ENCODE results near the gene SH3BGR.

The SH3BGR gene

GRCh38 chr21:39546522-39546921 lies 94.8 kb downstream of the SH3BGR start:
- DNase-seq (ENCODE audit: low read depth in 2 of 2) = no peak

GRCh38 chr21:39552856-39553255 lies 101.1 kb downstream of the SH3BGR start:
- no peak for DNase-seq (ENCODE audit: low read depth in 2 of 2)

- no peak for DNase-seq (ENCODE audit: low read depth in 2 of 2)
Measured at GRCh38 chr21:39553331-39553730, 101.6 kb downstream of the SH3BGR start.

- DNase-seq (ENCODE audit: low read depth in 2 of 2) = no peak
Measured at GRCh38 chr21:39555911-39556590, 104.3 kb downstream of the SH3BGR start.

- no peak for DNase-seq (ENCODE audit: low read depth in 2 of 2)
Measured at GRCh38 chr21:39559511-39559910, 107.7 kb downstream of the SH3BGR start.

- no peak for DNase-seq (ENCODE audit: low read depth in 2 of 2)
Measured at GRCh38 chr21:39561140-39561539, 109.4 kb downstream of the SH3BGR start.

- no peak for DNase-seq (ENCODE audit: low read depth in 2 of 2)
Measured at GRCh38 chr21:39562791-39563770, 111.3 kb downstream of the SH3BGR start.

- DNase-seq (ENCODE audit: low read depth in 2 of 2) = no peak
Measured at GRCh38 chr21:39564200-39564599, 112.4 kb downstream of the SH3BGR start.
